Posterior cingulate gyrus (tissue), 11 donors: ENCODE results near the gene CARM1.
A peak's percentile ranks its signal among the peaks of the same experiment; 100 is the strongest.

Source experiments
- DNase-seq, 10 donors: peaks; one replicate each; pipeline versions ENCODE4 v3.0.0 to v3.0.0-alpha.2; 2020 to 2021; ENCODE audit warnings: mixed read lengths in 3 of 10
- intact Hi-C: fragments of 100-400 bp; cut with DNase I; formaldehyde crosslinking; loops from one replicate; pipeline ENCODE4 v1.15.1; 2023

CARM1 gene

GRCh38 chr19:10961073-10961860, 89.9 kb downstream of the CARM1 start:
- DNase-seq, result peak in 8 of 10 donors; percentile 3 to 94 (median 50)
- intact Hi-C loops, result no loop called here

- intact Hi-C loops, result no loop called here
These were observed 91.5 kb downstream of the CARM1 start for GRCh38 chr19:10962863-10963262.

GRCh38 chr19:10963865-10964264, 92.5 kb downstream of the CARM1 start:
- DNase-seq, result no peak
- intact Hi-C loops, result no loop called here

More at GRCh38 chr19:10962863-10963262, 91.5 kb downstream of the CARM1 start:
- no peak for DNase-seq

GRCh38 chr19:10964903-10965302, 93.5 kb downstream of the CARM1 start:
- intact Hi-C loops, result no loop called here
- DNase-seq, result no peak

GRCh38 chr19:10965398-10965797, 94.0 kb downstream of the CARM1 start:
- intact Hi-C loops, result no loop called here
- no peak for DNase-seq

GRCh38 chr19:10966809-10967208, 95.5 kb downstream of the CARM1 start:
- intact Hi-C loops, result no loop called here
- no peak for DNase-seq

- DNase-seq, result no peak
- intact Hi-C loops, result no loop called here
These were observed 97.3 kb downstream of the CARM1 start for GRCh38 chr19:10968527-10969135.

GRCh38 chr19:10971107-10971726, 99.9 kb downstream of the CARM1 start:
- intact Hi-C loops, result no loop called here
- DNase-seq, result no peak
